Fibroblast of the aortic adventitia (primary cell): Measurements from ENCODE around the gene TACR1. TPM values are rescaled to one million over a fixed set of nuclear protein-coding genes. Genes with fewer than 3 reads are reported as not detected.
"Not testable (repeated sequence)": the region's sequence is repeated elsewhere in the genome, so short reads cannot be mapped to it uniquely, and the experiment has no call there.

Experiments
- DNase-seq: peaks from one replicate; pipeline ENCODE4 v3.0.0-alpha.2; 2010; ENCODE audit warnings: low read depth
- H3K4me3 ChIP-seq: 2 replicates; pipeline ENCODE4 v1.5.1; 2011; ENCODE audit warnings: low read depth, mild to moderate bottlenecking, control low read depth, low read length, moderate library complexity
- total RNA-seq: library from RNA; depleted of rRNA; stranded (reverse); fragments of >200 nt; gene quantifications from 2 replicates; pipeline ENCODE4 v1.2.3, GENCODE V29; 2012; ENCODE audit warnings: low replicate concordance
- TF ChIP-seq, protein P1 (sequence below): IDR thresholded peaks from 2 replicates; pipeline ENCODE4 v1.5.1; 2011; ENCODE audit warnings: mild to moderate bottlenecking, low read length, control low read depth, inconsistent platforms; ENCODE audit not compliant: insufficient read depth

Gene TACR1
- total RNA-seq, 1 donor, result 0.09 TPM

DNA sequence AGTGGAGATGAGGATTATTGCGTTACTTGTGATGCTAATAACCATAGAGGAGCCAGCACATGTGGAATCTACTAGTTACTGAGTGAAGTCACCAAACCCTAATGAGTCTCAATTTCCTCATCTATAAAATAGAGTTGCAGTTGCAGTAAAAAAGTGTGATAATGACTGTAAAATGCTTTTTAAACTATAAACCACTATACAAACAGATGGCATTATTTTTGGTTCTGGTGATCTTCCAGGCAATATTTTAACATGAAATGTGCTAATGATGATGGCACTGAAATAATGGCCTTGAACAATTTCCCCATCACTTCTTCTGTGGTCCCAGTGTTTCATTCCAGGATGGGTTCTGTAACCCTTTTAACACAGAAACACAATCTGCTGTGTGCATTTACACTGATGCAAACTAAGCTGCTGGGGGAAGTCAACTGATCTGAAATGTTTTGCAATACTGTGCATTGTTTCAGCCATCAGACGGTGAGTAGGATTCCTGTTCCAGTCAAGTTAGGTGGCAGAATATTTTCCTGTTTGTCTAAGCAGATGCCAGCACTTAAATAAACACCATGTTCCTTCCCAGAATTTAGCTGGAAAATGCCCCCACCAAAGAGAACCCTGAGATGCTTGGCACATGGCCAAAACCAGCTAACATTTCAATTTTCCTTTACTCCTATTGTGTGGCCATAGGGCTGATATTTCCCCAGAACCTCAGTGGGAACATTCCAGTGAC is 52.6 kb downstream of the TACR1 start:
- no peak overlapping the region for H3K4me3 ChIP-seq
- DNase-seq, result peak; percentile 73
- TF ChIP-seq, protein P1, sequence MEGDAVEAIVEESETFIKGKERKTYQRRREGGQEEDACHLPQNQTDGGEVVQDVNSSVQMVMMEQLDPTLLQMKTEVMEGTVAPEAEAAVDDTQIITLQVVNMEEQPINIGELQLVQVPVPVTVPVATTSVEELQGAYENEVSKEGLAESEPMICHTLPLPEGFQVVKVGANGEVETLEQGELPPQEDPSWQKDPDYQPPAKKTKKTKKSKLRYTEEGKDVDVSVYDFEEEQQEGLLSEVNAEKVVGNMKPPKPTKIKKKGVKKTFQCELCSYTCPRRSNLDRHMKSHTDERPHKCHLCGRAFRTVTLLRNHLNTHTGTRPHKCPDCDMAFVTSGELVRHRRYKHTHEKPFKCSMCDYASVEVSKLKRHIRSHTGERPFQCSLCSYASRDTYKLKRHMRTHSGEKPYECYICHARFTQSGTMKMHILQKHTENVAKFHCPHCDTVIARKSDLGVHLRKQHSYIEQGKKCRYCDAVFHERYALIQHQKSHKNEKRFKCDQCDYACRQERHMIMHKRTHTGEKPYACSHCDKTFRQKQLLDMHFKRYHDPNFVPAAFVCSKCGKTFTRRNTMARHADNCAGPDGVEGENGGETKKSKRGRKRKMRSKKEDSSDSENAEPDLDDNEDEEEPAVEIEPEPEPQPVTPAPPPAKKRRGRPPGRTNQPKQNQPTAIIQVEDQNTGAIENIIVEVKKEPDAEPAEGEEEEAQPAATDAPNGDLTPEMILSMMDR, result no peak

DNA sequence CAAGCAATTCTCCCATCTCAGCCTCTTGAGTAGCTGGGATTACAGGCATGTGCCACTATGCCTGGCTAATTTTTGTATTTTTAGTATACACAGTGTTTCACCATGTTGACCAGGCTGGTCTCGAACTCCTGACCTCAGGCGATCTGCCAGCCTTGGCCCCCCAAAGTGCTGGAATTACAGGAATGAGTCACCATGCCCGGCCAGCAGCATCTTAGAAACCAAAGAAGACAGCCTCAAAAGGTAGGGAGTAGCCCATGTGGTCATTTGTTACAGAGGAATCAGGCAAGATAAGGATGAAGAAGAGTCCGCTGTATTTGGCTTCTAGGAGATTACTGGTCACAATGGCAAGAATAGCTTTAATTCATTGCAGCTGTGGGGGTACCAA is 53.1 kb downstream of the TACR1 start:
- not testable (repeated sequence) for DNase-seq, H3K4me3 ChIP-seq

DNA sequence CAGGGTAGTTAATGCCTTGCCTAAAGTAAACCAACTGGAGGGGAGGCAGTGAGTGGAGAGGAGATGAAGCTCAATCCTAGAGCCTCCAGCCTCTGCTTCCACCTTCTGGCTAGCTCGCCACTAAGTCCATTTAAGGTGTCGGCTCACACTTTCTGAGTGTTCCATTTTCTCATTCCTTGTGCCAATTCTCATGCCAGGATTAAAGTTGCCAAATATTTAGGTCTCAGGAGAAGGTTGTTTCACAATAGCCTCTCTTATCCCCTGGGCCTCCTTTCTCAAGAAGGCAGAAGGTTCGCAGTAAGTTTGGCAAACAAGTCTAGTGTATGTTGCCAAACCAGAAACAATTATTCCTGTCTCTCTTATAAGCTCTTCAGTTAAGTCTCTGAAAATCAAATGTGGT is 57.2 kb downstream of the TACR1 start:
- TF ChIP-seq, protein P1, result no peak
- DNase-seq, result peak; percentile 94

DNA sequence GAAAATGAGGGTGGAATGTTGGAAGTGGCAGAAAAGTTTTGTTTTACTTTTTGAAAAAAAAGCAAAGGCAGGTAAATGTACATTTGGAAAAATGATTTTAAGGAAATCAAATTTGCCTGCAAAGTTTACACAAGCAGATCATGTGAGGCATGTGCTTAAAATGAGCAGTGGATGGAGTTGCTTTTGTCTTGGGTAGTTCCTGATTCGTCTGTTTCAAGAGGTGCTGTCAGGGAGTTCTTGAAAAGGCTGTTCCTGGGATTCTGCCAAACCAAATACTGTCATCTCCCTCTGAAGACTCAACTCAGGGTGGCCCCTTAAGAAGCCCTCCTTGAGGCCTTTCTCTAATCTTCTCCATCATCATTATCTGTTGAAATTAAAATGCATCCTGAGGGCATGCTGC is 59.0 kb downstream of the TACR1 start:
- DNase-seq, result no peak
- no peak overlapping the region for H3K4me3 ChIP-seq
- TF ChIP-seq, protein P1, result no peak

More for the DNA sequence above, 57.2 kb downstream of the TACR1 start:
- no peak overlapping the region for H3K4me3 ChIP-seq

DNA sequence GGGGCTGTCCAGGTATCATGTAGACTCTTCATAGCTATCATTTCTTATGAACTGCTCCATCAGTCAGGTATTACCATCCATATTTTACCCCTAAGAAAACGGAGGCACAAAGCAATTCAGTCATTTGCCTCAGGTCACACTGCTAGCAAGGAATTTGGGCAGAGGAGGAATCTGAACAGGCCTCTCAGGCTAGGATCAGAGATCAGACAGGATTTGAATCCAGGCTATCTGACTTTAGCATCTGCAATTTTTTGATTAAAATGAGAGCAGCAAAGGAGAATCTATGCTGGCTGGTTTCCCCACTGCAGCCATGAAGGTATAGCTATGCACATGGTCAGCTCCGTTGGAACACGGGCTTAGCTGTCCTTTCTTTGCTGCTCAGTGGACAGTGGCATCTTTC is 60.1 kb downstream of the TACR1 start:
- H3K4me3 ChIP-seq, result no peak overlapping the region
- TF ChIP-seq, protein P1, result no peak
- no peak for DNase-seq

DNA sequence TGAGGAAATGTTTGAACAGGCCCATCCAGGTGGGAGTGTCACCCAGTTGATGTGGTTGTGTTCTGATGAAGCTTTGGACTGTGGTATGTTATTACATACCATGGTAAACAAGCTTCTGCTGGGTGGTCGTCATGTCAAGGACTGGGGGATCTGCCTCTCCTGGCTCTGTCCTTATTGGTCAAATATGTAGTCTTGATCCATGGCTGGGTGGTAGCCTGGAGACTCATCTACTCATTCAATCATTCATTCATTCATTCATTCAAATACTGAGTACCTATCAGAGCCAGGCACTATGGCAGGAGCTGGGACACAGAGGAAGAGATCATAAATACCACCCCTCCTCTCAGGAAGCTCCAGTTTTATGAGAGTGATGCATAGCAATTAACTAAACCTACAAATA is 60.8 kb downstream of the TACR1 start:
- DNase-seq, result no peak

DNA sequence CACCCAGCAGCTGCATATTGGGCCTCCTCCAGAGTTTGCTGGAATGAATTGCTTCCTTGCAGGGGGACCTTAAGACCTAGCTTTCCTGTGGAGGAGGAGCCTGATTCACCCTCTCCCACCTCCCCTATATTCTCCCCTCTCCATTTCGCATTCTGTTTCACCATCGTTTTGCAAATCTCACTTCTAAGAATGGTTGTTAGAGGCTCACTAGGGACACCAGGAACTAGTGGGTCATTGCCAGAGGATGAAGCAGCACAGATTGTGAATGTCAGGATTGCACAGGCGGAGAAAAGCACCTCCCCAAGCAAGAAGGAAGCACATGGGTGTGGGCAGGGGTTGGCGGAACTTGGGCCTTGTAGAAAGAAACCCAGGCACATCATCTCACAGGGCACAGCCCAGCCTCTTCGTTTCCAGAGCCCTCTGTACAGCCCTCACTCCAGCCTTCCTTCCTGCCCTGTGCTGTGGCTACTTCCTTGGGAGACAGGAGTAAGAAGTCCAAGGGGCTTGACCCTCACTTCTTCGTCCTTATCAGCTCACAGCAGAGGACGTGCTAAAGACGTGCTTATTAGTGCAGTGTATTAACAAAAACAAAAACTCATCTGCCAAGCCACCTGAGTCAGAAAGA is 63.4 kb downstream of the TACR1 start:
- TF ChIP-seq, protein P1, result no peak
- no peak for DNase-seq
- H3K4me3 ChIP-seq, result no peak overlapping the region

More for the DNA sequence above, 60.8 kb downstream of the TACR1 start:
- H3K4me3 ChIP-seq, result no peak overlapping the region
- TF ChIP-seq, protein P1, result no peak
